CD14-positive monocyte (primary cell): ENCODE measurements around the gene GDPD4. TPM values are rescaled to one million over a fixed set of nuclear protein-coding genes. Genes with fewer than 3 reads are reported as not detected.

ENCODE experiments used
- DNase-seq, 3 donors: peaks; one replicate each; pipeline ENCODE4 v3.0.0-alpha.2; 2011 to 2022
- H2AFZ ChIP-seq: 2 replicates; pipeline ENCODE4 v1.6.0; 2012; ENCODE audit warnings: mild to moderate bottlenecking, low read depth, low read length, inconsistent platforms; ENCODE audit not compliant: insufficient read depth, poor library complexity, severe bottlenecking
- H3K27ac ChIP-seq, 2 donors: 1 replicate in 1 of 2; 2 replicates in 1 of 2; pipeline ENCODE4 v1.5.1; 2012 to 2013; ENCODE audit warnings: low read length in 2 of 2, control low read depth in 1 of 2, inconsistent platforms in 1 of 2, low read depth in 1 of 2, mild to moderate bottlenecking in 1 of 2
- H3K27me3 ChIP-seq, 2 donors: one replicate each; pipeline versions ENCODE4 v1.6.0 to v1.6.1; 2011 to 2013; ENCODE audit warnings: low read length in 2 of 2; ENCODE audit not compliant: control insufficient read depth in 2 of 2, insufficient read depth in 2 of 2
- H3K36me3 ChIP-seq, 2 donors: replicated peaks in 1 of 2; 1 replicate in 1 of 2; 2 replicates in 1 of 2; pipeline versions ENCODE4 v1.5.1 to v1.6.1; 2012 to 2013; ENCODE audit warnings: low read length in 2 of 2, control low read depth in 1 of 2, inconsistent platforms in 1 of 2, mild to moderate bottlenecking in 1 of 2; ENCODE audit not compliant: insufficient read depth in 2 of 2, control insufficient read depth in 1 of 2
- H3K4me1 ChIP-seq, 2 donors: 1 replicate in 1 of 2; 2 replicates in 1 of 2; pipeline versions ENCODE4 v1.5.1 to v1.6.1; 2012 to 2013; ENCODE audit warnings: low read length in 2 of 2, control low read depth in 1 of 2, inconsistent platforms in 1 of 2, mild to moderate bottlenecking in 1 of 2, moderate library complexity in 1 of 2; ENCODE audit not compliant: insufficient read depth in 2 of 2, control insufficient read depth in 1 of 2
- H3K4me2 ChIP-seq: replicated peaks from 2 replicates; pipeline ENCODE3; 2012; ENCODE audit warnings: low read length, moderate library complexity, mild to moderate bottlenecking; ENCODE audit not compliant: poor library complexity, severe bottlenecking; ENCODE audit errors: extremely low read depth
- H3K4me3 ChIP-seq, 3 experiments: fragments of 200-600 bp in 1 of 3; sonication (generic) in 1 of 3; replicated peaks in 1 of 3; 1 replicate in 2 of 3; 2 replicates in 1 of 3; pipeline ENCODE4 v1.5.1; 2011 to 2013; ENCODE audit warnings: low read length in 3 of 3, mild to moderate bottlenecking in 3 of 3, control low read depth in 2 of 3, low read depth in 2 of 3, inconsistent platforms in 1 of 3, moderate library complexity in 1 of 3
- H3K79me2 ChIP-seq: 2 replicates; pipeline ENCODE4 v1.6.0; 2012; ENCODE audit warnings: mild to moderate bottlenecking, control low read depth, inconsistent platforms, low read length, moderate library complexity; ENCODE audit not compliant: insufficient read depth
- H3K9ac ChIP-seq: 2 replicates; pipeline ENCODE4 v1.6.0; 2017; ENCODE audit warnings: low read length, mild to moderate bottlenecking; ENCODE audit not compliant: insufficient read depth, poor library complexity, severe bottlenecking
- H3K9me3 ChIP-seq, 2 donors: replicated peaks in 1 of 2; 1 replicate in 1 of 2; 2 replicates in 1 of 2; pipeline versions ENCODE4 v1.5.1 to v1.6.1; 2012 to 2013; ENCODE audit warnings: low read length in 2 of 2, control low read depth in 1 of 2; ENCODE audit not compliant: control insufficient read depth in 1 of 2, insufficient read depth in 1 of 2
- H4K20me1 ChIP-seq: 2 replicates; pipeline ENCODE4 v1.6.0; 2012; ENCODE audit warnings: mild to moderate bottlenecking, low read length, control low read depth, moderate library complexity; ENCODE audit not compliant: insufficient read depth
- H3K27ac Mint-ChIP-seq, 7 donors: one replicate each; pipeline ENCODE4 v1.8.0; 2020; ENCODE audit warnings: mild to moderate bottlenecking in 7 of 7, mixed read lengths in 7 of 7, moderate library complexity in 6 of 7, inconsistent platforms in 2 of 7
- H3K27me3 Mint-ChIP-seq, 3 donors: one replicate each; pipeline ENCODE4 v1.8.0; 2021 to 2022; ENCODE audit warnings: low read depth in 3 of 3, mild to moderate bottlenecking in 3 of 3, mixed read lengths in 3 of 3, moderate library complexity in 3 of 3, inconsistent platforms in 1 of 3
- H3K36me3 Mint-ChIP-seq, 2 donors: one replicate each; pipeline ENCODE4 v1.8.0; 2020; ENCODE audit warnings: mixed read lengths in 2 of 2, inconsistent platforms in 1 of 2, mild to moderate bottlenecking in 1 of 2
- H3K4me1 Mint-ChIP-seq: one replicate; pipeline ENCODE4 v1.8.0; 2020; ENCODE audit warnings: mild to moderate bottlenecking, mixed read lengths
- H3K4me3 Mint-ChIP-seq, 2 donors: one replicate each; pipeline ENCODE4 v1.8.0; 2020; ENCODE audit warnings: mild to moderate bottlenecking in 2 of 2, mixed read lengths in 2 of 2, moderate library complexity in 1 of 2
- H3K9me3 Mint-ChIP-seq, 7 donors: one replicate each; pipeline ENCODE4 v1.8.0; 2020 to 2022; ENCODE audit warnings: mixed read lengths in 7 of 7, mild to moderate bottlenecking in 6 of 7, moderate library complexity in 6 of 7, inconsistent platforms in 2 of 7
- WGBS: methylation state at CpG from one replicate; pipeline ENCODE4 v1.1.5; 2013; ENCODE audit warnings: missing lambda C conversion rate; ENCODE audit not compliant: insufficient coverage; 5-methylcytosine and 5-hydroxymethylcytosine counted together
- intact Hi-C, 2 donors: fragments of 100-400 bp; cut with micrococcal nuclease; formaldehyde crosslinking; loops; one replicate each; pipeline versions ENCODE4 v1.15.0 to v1.15.1; 2023
- polyA plus RNA-seq, 3 donors: library from polyadenylated mRNA; depleted of rRNA in 1 of 3; unstranded in 2 of 3; stranded (reverse) in 1 of 3; fragments of 300-500 nt in 2 of 3; fragments of >200 nt in 1 of 3; fragmentation: Illumina TruSeq in 2 of 3; gene quantifications; 1 replicate in 2 of 3; 2 replicates in 1 of 3; pipeline ENCODE4 v1.2.3, GENCODE V29; 2012 to 2021
- TF ChIP-seq, protein P1 (sequence below): fragments of 200-600 bp; IDR thresholded peaks from one replicate; pipeline ENCODE4 v1.8.0; 2022; ENCODE audit warnings: antibody characterized with exemption, mild to moderate bottlenecking

Gene GDPD4
- polyA plus RNA-seq, 3 donors = not detected

DNA sequence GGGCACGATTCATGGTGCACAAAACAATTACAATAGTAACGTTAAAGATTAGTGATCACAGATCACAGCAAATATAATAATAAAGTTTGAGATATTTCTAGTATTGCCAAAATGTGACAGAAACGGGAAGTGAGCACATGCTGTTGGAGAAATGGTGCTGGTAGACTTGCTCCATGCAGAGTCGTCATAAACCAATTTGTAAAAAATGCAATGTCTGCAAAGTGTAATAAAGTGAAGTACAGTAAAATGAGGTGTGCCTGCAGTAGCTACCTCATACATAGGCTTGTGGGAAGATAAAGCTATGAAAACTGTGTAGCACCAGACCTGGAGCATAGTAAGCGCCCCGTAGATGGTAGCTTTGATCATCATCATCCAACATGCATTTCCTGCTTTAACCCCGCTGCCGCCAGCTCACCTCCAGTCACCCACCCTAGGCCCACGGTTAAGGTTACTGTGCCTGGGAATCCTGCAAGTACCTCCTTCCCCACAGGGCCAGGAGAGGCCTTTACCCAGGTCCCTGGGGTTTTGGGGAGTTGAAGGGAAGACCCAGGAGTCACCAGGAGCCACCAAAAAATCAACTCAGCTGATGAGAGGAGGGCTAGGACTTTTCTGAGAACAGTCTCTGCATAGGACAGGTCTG lies 114.3 kb downstream of the GDPD4 start:
- Mint-ChIP-seq H3K4me1 (peaks cover 7% of the 10 kb centered on the region), H3K9me3 (no peaks in the 10 kb centered on the region), H3K27me3 (peaks cover 0 to 6% (median 0%) of the 10 kb centered on the region in 3 donors), H3K4me3 (no peak overlapping the region), H3K27ac (no peak overlapping the region), H3K36me3 (peaks cover 16 to 22% of the 10 kb centered on the region in 2 donors)
- Histone ChIP-seq H3K36me3 (peaks cover 4 to 12% of the 10 kb centered on the region in 2 donors), H3K27me3 (no peaks in the 10 kb centered on the region), H3K9me3 (no peaks in the 10 kb centered on the region), H2AFZ (no peak overlapping the region), H3K9ac (no peak overlapping the region), H3K4me3 (no peak overlapping the region), H3K4me1 (no peaks in the 10 kb centered on the region), H4K20me1 (no peaks in the 10 kb centered on the region), H3K27ac (no peak overlapping the region), H3K79me2 (no peaks in the 10 kb centered on the region), H3K4me2 (no peak overlapping the region)
- TF ChIP-seq, protein P1, sequence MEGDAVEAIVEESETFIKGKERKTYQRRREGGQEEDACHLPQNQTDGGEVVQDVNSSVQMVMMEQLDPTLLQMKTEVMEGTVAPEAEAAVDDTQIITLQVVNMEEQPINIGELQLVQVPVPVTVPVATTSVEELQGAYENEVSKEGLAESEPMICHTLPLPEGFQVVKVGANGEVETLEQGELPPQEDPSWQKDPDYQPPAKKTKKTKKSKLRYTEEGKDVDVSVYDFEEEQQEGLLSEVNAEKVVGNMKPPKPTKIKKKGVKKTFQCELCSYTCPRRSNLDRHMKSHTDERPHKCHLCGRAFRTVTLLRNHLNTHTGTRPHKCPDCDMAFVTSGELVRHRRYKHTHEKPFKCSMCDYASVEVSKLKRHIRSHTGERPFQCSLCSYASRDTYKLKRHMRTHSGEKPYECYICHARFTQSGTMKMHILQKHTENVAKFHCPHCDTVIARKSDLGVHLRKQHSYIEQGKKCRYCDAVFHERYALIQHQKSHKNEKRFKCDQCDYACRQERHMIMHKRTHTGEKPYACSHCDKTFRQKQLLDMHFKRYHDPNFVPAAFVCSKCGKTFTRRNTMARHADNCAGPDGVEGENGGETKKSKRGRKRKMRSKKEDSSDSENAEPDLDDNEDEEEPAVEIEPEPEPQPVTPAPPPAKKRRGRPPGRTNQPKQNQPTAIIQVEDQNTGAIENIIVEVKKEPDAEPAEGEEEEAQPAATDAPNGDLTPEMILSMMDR = no peak
- DNase-seq = no peak
- intact Hi-C loops = loop anchor here in 1 of 2 donors (2.0 to 5.0 kb wide), 2 partner anchors 58 to 140 kb away; partner anchors contain the start of gene MYO7A
- WGBS = 71% methylated on average over 6 of the region's 9 CpGs

DNA sequence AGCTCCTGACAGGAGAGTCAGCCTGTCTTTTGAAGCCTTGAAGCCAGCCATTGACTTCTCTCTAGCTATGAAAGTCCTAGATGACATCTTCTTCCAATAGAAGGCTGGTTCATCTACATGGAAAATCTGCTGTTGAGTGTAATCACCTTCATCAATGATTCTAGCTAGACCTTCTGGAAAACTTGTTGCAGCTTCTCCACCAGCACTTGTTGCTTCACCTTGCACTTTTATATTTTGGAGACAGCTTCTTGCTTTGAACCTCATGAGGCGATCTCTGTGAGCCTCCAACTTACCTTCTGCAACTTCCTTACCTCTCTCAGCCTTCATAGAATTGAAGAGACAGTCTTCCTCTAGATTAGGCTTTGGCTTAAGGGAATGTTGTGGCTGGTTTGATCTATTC lies 115.2 kb downstream of the GDPD4 start:
- DNase-seq = no peak
- no peak overlapping the region for H3K4me3 Mint-ChIP-seq
- H3K4me1 Mint-ChIP-seq = peaks cover 4% of the 10 kb centered on the region
- H3K27me3 Mint-ChIP-seq = peaks cover 0 to 8% (median 3%) of the 10 kb centered on the region in 3 donors
- Histone ChIP-seq H3K27me3 (no peaks in the 10 kb centered on the region), H3K9ac (no peak overlapping the region), H4K20me1 (no peaks in the 10 kb centered on the region), H3K27ac (no peak overlapping the region), H3K79me2 (no peaks in the 10 kb centered on the region), H3K36me3 (peaks cover 0 to 17% of the 10 kb centered on the region in 2 donors), H3K9me3 (no peaks in the 10 kb centered on the region), H3K4me2 (no peak overlapping the region), H3K4me3 (no peak overlapping the region), H2AFZ (no peak overlapping the region), H3K4me1 (no peaks in the 10 kb centered on the region)
- H3K9me3 Mint-ChIP-seq = no peaks in the 10 kb centered on the region
- intact Hi-C loops = loop anchor here in 1 of 2 donors (2.0 to 5.0 kb wide), 2 partner anchors 58 to 139 kb away; partner anchors contain the start of gene MYO7A
- H3K36me3 Mint-ChIP-seq = peaks cover 20 to 28% of the 10 kb centered on the region in 2 donors
- WGBS = no CpG with 5 or more reads among the region's 1 CpG
- no peak overlapping the region for H3K27ac Mint-ChIP-seq
- TF ChIP-seq, protein P1 = no peak
